Forelimb muscle (tissue), 1 donor: Measurements from ENCODE around the gene MDGA2. TPM values are rescaled to one million over a fixed set of nuclear protein-coding genes. Genes with fewer than 3 reads are reported as not detected.

ENCODE experiments used
- DNase-seq: peaks from one replicate; pipeline ENCODE4 v3.0.0-alpha.2; 2013; ENCODE audit warnings: low read depth
- polyA plus RNA-seq: library from polyadenylated mRNA; unstranded; fragments of 120-200 nt; gene quantifications from one replicate; pipeline ENCODE4 v1.2.1, GENCODE V29; 2013; ENCODE audit not compliant: insufficient read length

The MDGA2 gene
- polyA plus RNA-seq, 1 donor, result 0.11 TPM

- DNase-seq, result no peak
These were observed 184.6 kb downstream of the MDGA2 start for GRCh38 chr14:47490766-47491165.

GRCh38 chr14:47490353-47490752 is 185.1 kb downstream of the MDGA2 start:
- no peak for DNase-seq

- no peak for DNase-seq
These were observed 190.0 kb downstream of the MDGA2 start for GRCh38 chr14:47485421-47485820.

GRCh38 chr14:47483449-47483848 is 192.0 kb downstream of the MDGA2 start:
- no peak for DNase-seq

GRCh38 chr14:47471075-47471474 is 204.3 kb downstream of the MDGA2 start:
- DNase-seq, result no peak

GRCh38 chr14:47466916-47467315 is 208.5 kb downstream of the MDGA2 start:
- no peak for DNase-seq

- no peak for DNase-seq
These were observed 221.4 kb downstream of the MDGA2 start for GRCh38 chr14:47454025-47454424.

- DNase-seq, result no peak
These were observed 228.3 kb downstream of the MDGA2 start for GRCh38 chr14:47447076-47447475.

- no peak for DNase-seq
These were observed 233.2 kb downstream of the MDGA2 start for GRCh38 chr14:47442211-47442610.

- no peak for DNase-seq
These were observed 235.5 kb downstream of the MDGA2 start for GRCh38 chr14:47439953-47440352.

- no peak for DNase-seq
These were observed 236.7 kb downstream of the MDGA2 start for GRCh38 chr14:47438650-47439140.

GRCh38 chr14:47435331-47435965 is 240.0 kb downstream of the MDGA2 start:
- DNase-seq, result no peak

GRCh38 chr14:47427629-47428028 is 247.8 kb downstream of the MDGA2 start:
- DNase-seq, result no peak

- DNase-seq, result no peak
These were observed 250.1 kb downstream of the MDGA2 start for GRCh38 chr14:47425302-47425701.

- no peak for DNase-seq
These were observed 253.2 kb downstream of the MDGA2 start for GRCh38 chr14:47422191-47422590.

- DNase-seq, result no peak
These were observed 263.9 kb downstream of the MDGA2 start for GRCh38 chr14:47411523-47411922.

GRCh38 chr14:47392326-47392725 is 283.1 kb downstream of the MDGA2 start:
- DNase-seq, result peak; percentile 31

- no peak for DNase-seq
These were observed 284.4 kb downstream of the MDGA2 start for GRCh38 chr14:47390831-47391504.

GRCh38 chr14:47389535-47389934 is 285.9 kb downstream of the MDGA2 start:
- DNase-seq, result no peak

GRCh38 chr14:47366006-47366405 is 309.4 kb downstream of the MDGA2 start:
- DNase-seq, result no peak

GRCh38 chr14:47365233-47365632 is 310.2 kb downstream of the MDGA2 start:
- DNase-seq, result no peak

GRCh38 chr14:47353186-47353585 is 322.2 kb downstream of the MDGA2 start:
- no peak for DNase-seq

- DNase-seq, result no peak
These were observed 328.6 kb downstream of the MDGA2 start for GRCh38 chr14:47346849-47347248.
